Measurements from ENCODE around the gene CCS. TPM values are rescaled to one million over a fixed set of nuclear protein-coding genes. Genes with fewer than 3 reads are reported as not detected.

Gene CCS
- total RNA-seq, 1 donor from 2014 or later: 42.5 TPM

DNA sequence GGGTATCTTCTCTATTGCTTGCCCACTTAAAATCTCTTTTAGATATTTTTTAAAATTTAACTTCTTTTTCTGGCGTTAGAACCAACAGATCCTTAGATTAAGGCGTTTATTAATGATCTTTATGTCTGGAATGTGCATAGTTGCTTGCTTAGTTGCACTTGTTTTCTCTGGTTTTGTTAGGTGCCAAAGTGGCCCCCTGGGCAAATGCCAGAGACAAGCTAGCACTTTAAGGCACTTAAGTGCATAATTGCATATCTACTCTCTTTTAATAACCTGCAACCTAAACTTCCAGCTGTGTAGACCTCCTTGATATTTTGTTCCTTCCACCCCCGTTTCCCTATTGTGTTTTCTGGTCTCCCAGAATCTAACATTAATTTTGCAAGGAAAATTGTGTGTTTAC is 48.8 kb downstream of the CCS start:
- Histone ChIP-seq H3K4me3 (peak overlapping the region; percentile 14 to 77), H3K27ac (peak overlapping the region; percentile 17), H3K27me3 (no peaks in the 10 kb centered on the region), H3K4me1 (peaks cover 89% of the 10 kb centered on the region), H3K9me3 (no peaks in the 10 kb centered on the region), H3K36me3 (peaks cover 0 to 62% of the 10 kb centered on the region in 2 donors)
- intact Hi-C loops (cut with DNase I): no loop called here
- DNase-seq (ENCODE audit: extremely low spot score in 2 of 2): no peak
- TF ChIP-seq, protein P1, sequence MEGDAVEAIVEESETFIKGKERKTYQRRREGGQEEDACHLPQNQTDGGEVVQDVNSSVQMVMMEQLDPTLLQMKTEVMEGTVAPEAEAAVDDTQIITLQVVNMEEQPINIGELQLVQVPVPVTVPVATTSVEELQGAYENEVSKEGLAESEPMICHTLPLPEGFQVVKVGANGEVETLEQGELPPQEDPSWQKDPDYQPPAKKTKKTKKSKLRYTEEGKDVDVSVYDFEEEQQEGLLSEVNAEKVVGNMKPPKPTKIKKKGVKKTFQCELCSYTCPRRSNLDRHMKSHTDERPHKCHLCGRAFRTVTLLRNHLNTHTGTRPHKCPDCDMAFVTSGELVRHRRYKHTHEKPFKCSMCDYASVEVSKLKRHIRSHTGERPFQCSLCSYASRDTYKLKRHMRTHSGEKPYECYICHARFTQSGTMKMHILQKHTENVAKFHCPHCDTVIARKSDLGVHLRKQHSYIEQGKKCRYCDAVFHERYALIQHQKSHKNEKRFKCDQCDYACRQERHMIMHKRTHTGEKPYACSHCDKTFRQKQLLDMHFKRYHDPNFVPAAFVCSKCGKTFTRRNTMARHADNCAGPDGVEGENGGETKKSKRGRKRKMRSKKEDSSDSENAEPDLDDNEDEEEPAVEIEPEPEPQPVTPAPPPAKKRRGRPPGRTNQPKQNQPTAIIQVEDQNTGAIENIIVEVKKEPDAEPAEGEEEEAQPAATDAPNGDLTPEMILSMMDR (IDR thresholded peaks at IDR 0.05): no peak
- TF ChIP-seq POLR2A (IDR thresholded peaks at IDR 0.05): no peak
- no peak for TF ChIP-seq POLR2AphosphoS5 (IDR thresholded peaks at IDR 0.05; ENCODE audit: insufficient read depth in 1 of 2, low read depth in 1 of 2)

DNA sequence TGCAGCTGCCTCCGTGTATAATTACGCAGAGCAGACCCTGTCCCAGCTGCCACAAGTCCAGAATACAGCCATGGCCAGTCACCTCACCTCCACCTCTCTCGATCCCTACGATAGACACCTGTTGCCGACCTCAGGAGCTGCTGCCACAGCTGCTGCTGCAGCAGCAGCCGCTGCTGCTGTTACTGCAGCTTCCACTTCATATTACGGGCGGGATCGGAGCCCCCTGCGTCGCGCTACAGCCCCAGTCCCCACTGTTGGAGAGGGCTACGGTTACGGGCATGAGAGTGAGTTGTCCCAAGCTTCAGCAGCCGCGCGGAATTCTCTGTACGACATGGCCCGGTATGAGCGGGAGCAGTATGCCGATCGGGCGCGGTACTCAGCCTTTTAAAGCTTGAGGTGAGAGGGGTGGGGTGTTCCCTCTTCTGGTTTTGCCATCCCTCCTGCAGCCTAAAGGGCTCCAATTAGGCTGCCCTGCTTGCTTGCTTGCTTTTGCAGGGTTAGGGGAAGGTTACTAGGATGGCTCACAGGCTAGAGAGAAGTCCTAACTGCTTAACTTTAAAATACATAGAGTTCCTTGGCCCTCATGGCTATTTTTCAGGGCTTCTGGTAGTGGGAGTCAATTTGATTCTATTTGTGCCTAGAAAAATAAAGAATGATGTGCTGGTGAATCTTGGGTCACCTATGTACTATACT is 50.9 kb downstream of the CCS start:
- H3K36me3 ChIP-seq: peaks cover 0 to 74% of the 10 kb centered on the region in 2 donors
- no peaks in the 10 kb centered on the region for H3K9me3 ChIP-seq
- no peaks in the 10 kb centered on the region for H3K27me3 ChIP-seq
- peaks cover 78% of the 10 kb centered on the region for H3K4me1 ChIP-seq
- peak overlapping the region; percentile 1 to 9 for H3K4me3 ChIP-seq
- H3K27ac ChIP-seq: no peak overlapping the region
- TF ChIP-seq POLR2A (IDR thresholded peaks at IDR 0.05) (no peak), POLR2AphosphoS5 (IDR thresholded peaks at IDR 0.05; ENCODE audit: insufficient read depth in 1 of 2, low read depth in 1 of 2) (no peak)
- TF ChIP-seq, protein P1 (IDR thresholded peaks at IDR 0.05): no peak
- DNase-seq (ENCODE audit: extremely low spot score in 2 of 2): no peak
- intact Hi-C loops (cut with DNase I): no loop called here

DNA sequence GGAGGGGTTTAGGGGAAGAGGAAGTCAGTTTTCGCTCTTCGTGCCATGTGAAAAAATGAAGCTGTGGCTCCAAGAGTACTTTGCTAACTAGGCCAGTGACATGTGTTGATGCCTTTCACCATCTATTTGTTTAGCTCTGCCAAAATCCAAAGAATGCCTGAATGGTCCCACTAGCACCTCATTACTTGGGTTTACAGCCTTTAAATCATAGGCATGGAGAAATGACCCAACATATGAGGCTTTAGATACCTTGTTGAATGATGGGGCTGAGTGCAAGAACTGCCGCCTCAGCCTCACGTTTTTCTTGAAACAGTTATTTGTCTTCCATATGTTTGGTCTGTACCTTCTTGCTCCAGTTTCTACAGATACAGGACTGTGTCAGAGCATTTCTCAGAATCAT is 53.8 kb downstream of the CCS start:
- TF ChIP-seq POLR2AphosphoS5 (IDR thresholded peaks at IDR 0.05; ENCODE audit: insufficient read depth in 1 of 2, low read depth in 1 of 2): no peak
- TF ChIP-seq, protein P1 (IDR thresholded peaks at IDR 0.05): no peak
- TF ChIP-seq POLR2A (IDR thresholded peaks at IDR 0.05): no peak
- no peak for DNase-seq (ENCODE audit: extremely low spot score in 2 of 2)
- H3K27me3 ChIP-seq: no peaks in the 10 kb centered on the region
- peaks cover 52% of the 10 kb centered on the region for H3K4me1 ChIP-seq
- no peak overlapping the region for H3K27ac ChIP-seq
- H3K4me3 ChIP-seq: no peak overlapping the region
- intact Hi-C loops (cut with DNase I): no loop called here
- no peaks in the 10 kb centered on the region for H3K9me3 ChIP-seq
- peaks cover 0 to 71% of the 10 kb centered on the region in 2 donors for H3K36me3 ChIP-seq

DNA sequence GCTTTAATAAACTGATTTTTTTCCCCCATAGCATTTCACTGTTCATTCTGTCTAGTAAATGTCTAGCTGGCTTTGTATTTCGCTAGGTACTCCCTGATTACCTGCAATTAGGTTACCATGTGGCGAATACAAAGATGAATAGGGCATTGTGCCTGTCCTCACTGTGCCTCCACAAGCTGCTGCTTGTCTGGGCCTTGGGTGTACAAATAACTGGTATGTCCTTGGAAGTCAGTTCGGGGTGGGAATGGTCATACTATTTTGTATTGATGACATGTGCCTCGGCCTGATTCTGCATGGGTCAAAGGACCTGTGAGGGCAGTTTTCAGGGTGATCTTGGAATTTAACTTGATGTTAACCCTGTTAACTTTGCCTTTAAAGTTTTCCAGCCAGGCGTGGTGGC is 56.9 kb downstream of the CCS start:
- no peak overlapping the region for H3K27ac ChIP-seq
- intact Hi-C loops (cut with DNase I): no loop called here

DNA sequence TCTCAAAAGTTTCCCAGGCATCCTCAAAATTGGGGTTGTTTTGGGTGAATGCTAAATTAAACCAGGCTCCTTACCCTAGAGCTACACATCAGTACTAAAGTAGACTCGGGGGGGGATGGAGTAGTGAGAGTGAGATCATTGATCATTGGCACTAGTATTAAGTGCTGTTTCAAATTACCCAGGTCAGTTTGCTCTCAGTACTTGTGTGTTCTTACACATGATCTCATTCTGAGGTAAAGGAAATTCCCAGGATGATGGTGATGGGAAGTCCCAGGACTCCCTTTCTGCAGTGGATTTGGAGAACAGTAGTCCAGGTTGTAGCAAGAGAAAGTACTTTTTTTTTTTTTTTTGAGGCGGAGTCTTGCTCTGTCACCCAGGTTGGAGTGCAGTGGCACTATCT is 58.0 kb downstream of the CCS start:
- Histone ChIP-seq H3K27ac (no peak overlapping the region), H3K36me3 (peaks cover 0 to 44% of the 10 kb centered on the region in 2 donors), H3K4me3 (no peak overlapping the region), H3K4me1 (peaks cover 10% of the 10 kb centered on the region), H3K9me3 (no peaks in the 10 kb centered on the region), H3K27me3 (no peaks in the 10 kb centered on the region)
- intact Hi-C loops (cut with DNase I): no loop called here
- no peak for TF ChIP-seq POLR2AphosphoS5 (IDR thresholded peaks at IDR 0.05; ENCODE audit: insufficient read depth in 1 of 2, low read depth in 1 of 2)
- TF ChIP-seq, protein P1 (IDR thresholded peaks at IDR 0.05): no peak
- no peak for TF ChIP-seq POLR2A (IDR thresholded peaks at IDR 0.05)
- DNase-seq (ENCODE audit: extremely low spot score in 2 of 2): no peak

More for the DNA sequence above, 56.9 kb downstream of the CCS start:
- H3K9me3 ChIP-seq: no peaks in the 10 kb centered on the region
- no peaks in the 10 kb centered on the region for H3K27me3 ChIP-seq
- no peak overlapping the region for H3K4me3 ChIP-seq
- H3K4me1 ChIP-seq: peaks cover 21% of the 10 kb centered on the region
- no peak for DNase-seq (ENCODE audit: extremely low spot score in 2 of 2)
- TF ChIP-seq POLR2A (IDR thresholded peaks at IDR 0.05): no peak
- TF ChIP-seq POLR2AphosphoS5 (IDR thresholded peaks at IDR 0.05; ENCODE audit: insufficient read depth in 1 of 2, low read depth in 1 of 2): no peak
- TF ChIP-seq, protein P1 (IDR thresholded peaks at IDR 0.05): no peak
- H3K36me3 ChIP-seq: peaks cover 0 to 54% of the 10 kb centered on the region in 2 donors

All from vagina (tissue), 2 donors.